Esophagus muscularis mucosa (tissue), 3 donors: Measurements from ENCODE around the gene ZBTB48.

Experiments
- CTCF ChIP-seq, 3 experiments: fragments of 200-600 bp in 2 of 3; fragments of 450-650 bp in 1 of 3; sonication (generic) in 2 of 3; IDR thresholded peaks; one replicate each; pipeline ENCODE4 v1.5.1; 2017 to 2019; ENCODE audit warnings: antibody characterized with exemption in 3 of 3, mild to moderate bottlenecking in 2 of 3, moderate library complexity in 1 of 3
- POLR2A ChIP-seq: fragments of 450-650 bp; IDR thresholded peaks from one replicate; pipeline ENCODE4 v1.6.1; 2017; ENCODE audit warnings: antibody characterized with exemption, moderate library complexity, mild to moderate bottlenecking, low read depth
- POLR2AphosphoS5 ChIP-seq, 2 donors: sonication (generic); formaldehyde crosslinking; IDR thresholded peaks; one replicate each; pipeline ENCODE4 v1.6.1; 2017; ENCODE audit warnings: antibody characterized with exemption in 2 of 2

- TF ChIP-seq POLR2A: no peak
- TF ChIP-seq CTCF (IDR thresholded peaks at IDR 0.05): no peak
- TF ChIP-seq POLR2AphosphoS5 (IDR thresholded peaks at IDR 0.05): no peak
Observed at GRCh38 chr1:6569033-6569432, 10.8 kb upstream of the ZBTB48 start.
